Glutamatergic neuron (in vitro differentiated cells): ENCODE data around the gene SIAH1. TPM values are rescaled to one million over a fixed set of nuclear protein-coding genes. Genes with fewer than 3 reads are reported as not detected.

Experiments used
- DNase-seq: peaks from one replicate; pipeline ENCODE4 v3.0.0; 2022
- H3K27ac Mint-ChIP-seq: one replicate; pipeline ENCODE4 v1.8.0; 2020; ENCODE audit warnings: mild to moderate bottlenecking, mixed read lengths, inconsistent platforms; ENCODE audit not compliant: unreplicated experiment
- H3K27me3 Mint-ChIP-seq: one replicate; pipeline ENCODE4 v1.8.0; 2020; ENCODE audit warnings: mild to moderate bottlenecking, moderate library complexity, mixed read lengths, inconsistent platforms; ENCODE audit not compliant: unreplicated experiment
- H3K36me3 Mint-ChIP-seq: one replicate; pipeline ENCODE4 v1.8.0; 2020; ENCODE audit warnings: mild to moderate bottlenecking, mixed read lengths, inconsistent platforms; ENCODE audit not compliant: unreplicated experiment
- H3K4me1 Mint-ChIP-seq: one replicate; pipeline ENCODE4 v1.8.0; 2020; ENCODE audit warnings: mild to moderate bottlenecking, low read depth, mixed read lengths, inconsistent platforms; ENCODE audit not compliant: unreplicated experiment
- H3K4me3 Mint-ChIP-seq: one replicate; pipeline ENCODE4 v1.8.0; 2020; ENCODE audit warnings: mild to moderate bottlenecking, mixed read lengths, inconsistent platforms; ENCODE audit not compliant: unreplicated experiment
- H3K9me3 Mint-ChIP-seq: one replicate; pipeline ENCODE4 v1.8.0; 2020; ENCODE audit warnings: mild to moderate bottlenecking, moderate library complexity, mixed read lengths, inconsistent platforms; ENCODE audit not compliant: unreplicated experiment
- total RNA-seq: library from RNA; stranded (reverse); fragmentation: NEBNext Ultra II Directional; extraction: Animal tissue kit (Norgen Biotek cat#: 25700); gene quantifications from one replicate; pipeline ENCODE4 v1.2.1, GENCODE V29; 2021; ENCODE audit not compliant: unreplicated experiment
- TF ChIP-seq, protein P1 (sequence below): fragments of 200-600 bp; sonication (generic); IDR thresholded peaks from one replicate; pipeline ENCODE4 v1.5.0; 2021; ENCODE audit not compliant: partially characterized antibody, unreplicated experiment

The SIAH1 gene
- total RNA-seq, 1 donor from 2014 or later = 46.7 TPM

DNA sequence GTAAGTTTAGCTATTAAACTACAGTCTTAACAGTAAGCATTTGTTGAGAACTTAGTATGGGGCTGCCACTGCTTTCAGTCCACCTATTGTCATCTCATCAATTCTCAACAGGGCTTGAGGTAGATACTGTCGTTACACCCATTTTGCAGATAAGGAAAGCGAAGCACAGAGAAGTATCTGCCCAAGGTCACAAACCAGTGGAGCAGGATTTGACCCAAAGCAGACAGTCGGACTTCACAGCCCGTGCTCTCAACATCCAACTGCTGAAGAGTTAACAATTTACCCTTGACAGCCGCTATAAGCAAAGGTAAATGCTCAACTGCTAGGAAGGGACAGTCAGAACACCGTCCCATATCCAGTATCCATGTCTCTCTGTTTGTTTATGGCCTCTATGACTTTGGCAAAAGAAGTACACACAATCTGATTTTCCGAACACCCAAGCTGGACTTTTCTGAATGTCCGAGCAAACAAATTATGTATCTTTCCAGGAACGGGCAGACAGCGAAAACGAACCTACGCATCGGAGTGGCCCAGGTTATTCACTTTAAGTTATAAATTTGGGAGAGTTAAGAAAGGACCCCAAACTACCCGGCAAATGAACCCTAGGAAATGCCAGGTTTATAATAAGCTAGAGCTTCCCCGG is 1.2 kb downstream of the SIAH1 start:
- TF ChIP-seq, protein P1, sequence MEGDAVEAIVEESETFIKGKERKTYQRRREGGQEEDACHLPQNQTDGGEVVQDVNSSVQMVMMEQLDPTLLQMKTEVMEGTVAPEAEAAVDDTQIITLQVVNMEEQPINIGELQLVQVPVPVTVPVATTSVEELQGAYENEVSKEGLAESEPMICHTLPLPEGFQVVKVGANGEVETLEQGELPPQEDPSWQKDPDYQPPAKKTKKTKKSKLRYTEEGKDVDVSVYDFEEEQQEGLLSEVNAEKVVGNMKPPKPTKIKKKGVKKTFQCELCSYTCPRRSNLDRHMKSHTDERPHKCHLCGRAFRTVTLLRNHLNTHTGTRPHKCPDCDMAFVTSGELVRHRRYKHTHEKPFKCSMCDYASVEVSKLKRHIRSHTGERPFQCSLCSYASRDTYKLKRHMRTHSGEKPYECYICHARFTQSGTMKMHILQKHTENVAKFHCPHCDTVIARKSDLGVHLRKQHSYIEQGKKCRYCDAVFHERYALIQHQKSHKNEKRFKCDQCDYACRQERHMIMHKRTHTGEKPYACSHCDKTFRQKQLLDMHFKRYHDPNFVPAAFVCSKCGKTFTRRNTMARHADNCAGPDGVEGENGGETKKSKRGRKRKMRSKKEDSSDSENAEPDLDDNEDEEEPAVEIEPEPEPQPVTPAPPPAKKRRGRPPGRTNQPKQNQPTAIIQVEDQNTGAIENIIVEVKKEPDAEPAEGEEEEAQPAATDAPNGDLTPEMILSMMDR = no peak
- Mint-ChIP-seq H3K9me3 (peaks cover 15% of the 10 kb centered on the region), H3K36me3 (peaks cover 6% of the 10 kb centered on the region), H3K27me3 (peaks cover 14% of the 10 kb centered on the region), H3K4me3 (peak overlapping the region; percentile 98), H3K27ac (peak overlapping the region; percentile 98), H3K4me1 (peaks cover 18% of the 10 kb centered on the region)
- no peak for DNase-seq

DNA sequence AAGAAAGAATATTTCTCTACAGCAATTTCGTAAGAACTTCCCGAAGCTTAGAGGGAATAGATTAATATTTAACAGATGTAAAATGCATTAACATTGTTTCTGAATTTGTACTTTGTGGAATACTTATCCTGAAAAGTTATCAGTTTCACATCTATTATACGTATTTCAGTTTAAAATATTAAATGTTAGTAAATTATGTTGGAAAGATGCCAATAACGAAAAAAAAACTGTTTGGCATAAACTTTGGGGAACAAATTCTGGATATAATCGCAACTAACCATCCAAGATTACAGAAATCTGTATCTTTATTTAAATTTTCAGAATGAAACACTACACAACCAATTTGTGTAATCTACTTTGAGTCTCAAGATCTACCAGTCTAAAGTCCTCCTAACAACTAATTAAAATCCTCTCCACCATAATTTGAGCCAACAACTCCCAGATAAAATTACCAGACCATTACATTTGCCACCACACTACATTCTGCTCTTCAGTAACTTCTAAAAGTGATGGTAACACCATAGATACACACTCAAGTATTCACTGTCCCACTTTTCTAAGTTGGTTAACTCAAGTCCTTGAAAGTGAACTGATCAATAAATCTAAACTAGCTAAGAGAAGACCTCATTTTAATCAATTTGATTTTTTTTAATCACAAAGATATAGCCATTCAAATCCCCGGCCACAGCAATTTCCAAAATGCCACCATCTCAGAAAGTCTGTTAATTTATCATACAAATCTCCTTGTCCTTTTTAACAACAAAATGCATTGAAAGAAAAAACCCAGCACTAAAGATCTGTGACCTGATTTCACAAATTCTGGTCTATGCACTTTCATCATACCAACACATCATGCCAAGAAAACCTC is 2.0 kb downstream of the SIAH1 start:
- TF ChIP-seq, protein P1 = no peak
- H3K9me3 Mint-ChIP-seq = peaks cover 15% of the 10 kb centered on the region
- peaks cover 23% of the 10 kb centered on the region for H3K4me1 Mint-ChIP-seq
- no peak for DNase-seq
- peak overlapping the region; percentile 98 for H3K4me3 Mint-ChIP-seq
- H3K27me3 Mint-ChIP-seq = peaks cover 14% of the 10 kb centered on the region
- H3K27ac Mint-ChIP-seq = peak overlapping the region; percentile 98
- peaks cover 6% of the 10 kb centered on the region for H3K36me3 Mint-ChIP-seq

DNA sequence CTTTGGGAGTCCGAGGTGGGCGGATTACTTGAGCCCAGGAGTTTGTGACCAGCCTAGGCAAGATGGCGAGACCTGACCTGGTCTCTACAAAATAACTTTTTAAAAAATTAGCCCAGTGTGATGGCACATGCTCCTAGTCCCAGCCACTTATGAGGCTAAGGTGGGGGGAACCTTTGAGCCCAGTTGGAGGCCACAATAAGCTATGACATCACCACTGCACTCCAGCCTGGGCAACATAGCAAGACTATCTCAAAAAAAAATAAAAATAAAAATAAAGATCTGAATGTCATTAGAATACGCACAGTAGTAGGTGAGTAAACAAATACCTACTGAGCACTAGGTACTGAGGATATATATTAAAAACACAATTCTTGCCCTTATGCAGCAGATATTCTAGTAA is 3.1 kb downstream of the SIAH1 start:
- no peak overlapping the region for H3K27ac Mint-ChIP-seq

DNA sequence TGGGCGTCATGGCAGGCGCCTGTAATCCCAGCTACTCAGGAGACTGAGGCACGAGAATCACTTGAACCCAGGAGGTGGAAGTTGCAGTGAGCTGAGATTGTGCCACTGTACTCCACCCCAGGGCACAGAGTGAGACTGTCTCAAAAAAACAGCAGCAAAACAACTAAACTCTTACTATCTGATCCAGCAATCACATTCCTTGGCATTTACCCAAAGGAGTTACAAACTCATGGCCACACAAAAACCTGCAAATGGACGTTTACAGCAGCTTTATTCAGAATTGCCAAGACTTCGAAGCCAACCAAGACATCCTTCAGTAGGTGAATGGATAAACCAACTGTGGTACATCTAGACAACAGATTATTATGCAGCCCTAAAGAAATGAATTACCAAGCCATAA is 4.0 kb downstream of the SIAH1 start:
- Mint-ChIP-seq H3K4me1 (peaks cover 27% of the 10 kb centered on the region), H3K27ac (peak overlapping the region; percentile 13), H3K9me3 (peaks cover 15% of the 10 kb centered on the region), H3K4me3 (peak overlapping the region; percentile 46), H3K36me3 (peaks cover 6% of the 10 kb centered on the region), H3K27me3 (peaks cover 13% of the 10 kb centered on the region)
- TF ChIP-seq, protein P1 = no peak
- no peak for DNase-seq

More for the DNA sequence above, 3.1 kb downstream of the SIAH1 start:
- Mint-ChIP-seq H3K4me3 (peak overlapping the region; percentile 82), H3K4me1 (peaks cover 23% of the 10 kb centered on the region), H3K9me3 (peaks cover 15% of the 10 kb centered on the region), H3K36me3 (peaks cover 6% of the 10 kb centered on the region), H3K27me3 (peaks cover 14% of the 10 kb centered on the region)
- DNase-seq = no peak
- TF ChIP-seq, protein P1 = no peak

DNA sequence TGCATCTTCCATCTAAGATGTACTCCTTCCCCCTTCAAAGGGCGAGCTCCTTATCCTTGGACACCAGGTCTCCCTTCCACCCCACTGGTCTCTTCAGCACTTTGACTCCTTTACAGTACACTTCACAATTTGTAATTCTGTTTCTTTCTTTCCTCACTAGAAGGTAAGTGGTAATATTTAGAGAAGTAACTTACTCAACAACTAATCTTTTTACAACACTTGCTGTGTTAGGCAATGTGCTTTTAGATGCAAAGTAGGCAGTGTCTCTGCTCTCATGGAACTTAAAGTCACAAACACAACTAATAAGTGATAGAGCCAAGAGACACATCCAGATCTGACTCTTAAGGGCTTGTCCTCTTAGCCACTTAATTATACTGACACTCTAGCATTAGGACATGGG is 6.4 kb downstream of the SIAH1 start:
- DNase-seq = no peak
- peaks cover 27% of the 10 kb centered on the region for H3K4me1 Mint-ChIP-seq
- H3K27me3 Mint-ChIP-seq = peaks cover 5% of the 10 kb centered on the region
- no peak overlapping the region for H3K27ac Mint-ChIP-seq
- H3K9me3 Mint-ChIP-seq = peaks cover 7% of the 10 kb centered on the region
- H3K4me3 Mint-ChIP-seq = peak overlapping the region; percentile 30
- TF ChIP-seq, protein P1 = no peak
- peaks cover 6% of the 10 kb centered on the region for H3K36me3 Mint-ChIP-seq
